Ishikawa (cell line): ENCODE measurements around the gene UGT1A8.

Experiments
- CEBPB ChIP-seq: IDR thresholded peaks from 2 replicates; pipeline ENCODE4 v1.6.1; 2012
- CREB1 ChIP-seq: IDR thresholded peaks from 2 replicates; pipeline ENCODE4 v1.6.1; 2012; ENCODE audit warnings: low read depth
- EGR1 ChIP-seq: IDR thresholded peaks from 2 replicates; pipeline ENCODE4 v1.6.1; 2012
- EP300 ChIP-seq: IDR thresholded peaks from 2 replicates; pipeline ENCODE4 v1.6.1; 2012; ENCODE audit warnings: borderline replicate concordance
- RAD21 ChIP-seq: IDR thresholded peaks from 2 replicates; pipeline ENCODE4 v1.6.1; 2012; ENCODE audit warnings: low read depth
- TAF1 ChIP-seq: IDR thresholded peaks from 2 replicates; pipeline ENCODE4 v1.6.1; 2012; ENCODE audit warnings: low read depth, mild to moderate bottlenecking
- TCF12 ChIP-seq: IDR thresholded peaks from 2 replicates; pipeline ENCODE4 v1.6.1; 2012; ENCODE audit warnings: low read depth
- TEAD4 ChIP-seq: IDR thresholded peaks from 2 replicates; pipeline ENCODE4 v1.6.1; 2012
- USF1 ChIP-seq: IDR thresholded peaks from 2 replicates; pipeline ENCODE4 v1.6.1; 2012
- TF ChIP-seq, protein P1 (sequence below): IDR thresholded peaks from 2 replicates; pipeline ENCODE4 v1.6.1; 2012
- TF ChIP-seq, protein P2 (sequence below): IDR thresholded peaks from 2 replicates; pipeline ENCODE4 v1.6.1; 2012; ENCODE audit warnings: low read depth, mild to moderate bottlenecking

DNA sequence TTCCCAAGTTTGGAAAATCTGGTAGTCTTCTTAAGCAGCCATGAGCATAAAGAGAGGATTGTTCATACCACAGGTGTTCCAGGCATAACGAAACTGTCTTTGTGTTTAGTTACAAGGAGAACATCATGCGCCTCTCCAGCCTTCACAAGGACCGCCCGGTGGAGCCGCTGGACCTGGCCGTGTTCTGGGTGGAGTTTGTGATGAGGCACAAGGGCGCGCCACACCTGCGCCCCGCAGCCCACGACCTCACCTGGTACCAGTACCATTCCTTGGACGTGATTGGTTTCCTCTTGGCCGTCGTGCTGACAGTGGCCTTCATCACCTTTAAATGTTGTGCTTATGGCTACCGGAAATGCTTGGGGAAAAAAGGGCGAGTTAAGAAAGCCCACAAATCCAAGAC lies 154.7 kb downstream of the UGT1A8 start:
- TF ChIP-seq, protein P1, sequence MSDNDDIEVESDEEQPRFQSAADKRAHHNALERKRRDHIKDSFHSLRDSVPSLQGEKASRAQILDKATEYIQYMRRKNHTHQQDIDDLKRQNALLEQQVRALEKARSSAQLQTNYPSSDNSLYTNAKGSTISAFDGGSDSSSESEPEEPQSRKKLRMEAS, result no peak
- TF ChIP-seq EP300 (no peak), CREB1 (no peak), CEBPB (no peak), USF1 (no peak), TCF12 (no peak), TAF1 (no peak), EGR1 (no peak), RAD21 (no peak), TEAD4 (no peak)
- TF ChIP-seq, protein P2, sequence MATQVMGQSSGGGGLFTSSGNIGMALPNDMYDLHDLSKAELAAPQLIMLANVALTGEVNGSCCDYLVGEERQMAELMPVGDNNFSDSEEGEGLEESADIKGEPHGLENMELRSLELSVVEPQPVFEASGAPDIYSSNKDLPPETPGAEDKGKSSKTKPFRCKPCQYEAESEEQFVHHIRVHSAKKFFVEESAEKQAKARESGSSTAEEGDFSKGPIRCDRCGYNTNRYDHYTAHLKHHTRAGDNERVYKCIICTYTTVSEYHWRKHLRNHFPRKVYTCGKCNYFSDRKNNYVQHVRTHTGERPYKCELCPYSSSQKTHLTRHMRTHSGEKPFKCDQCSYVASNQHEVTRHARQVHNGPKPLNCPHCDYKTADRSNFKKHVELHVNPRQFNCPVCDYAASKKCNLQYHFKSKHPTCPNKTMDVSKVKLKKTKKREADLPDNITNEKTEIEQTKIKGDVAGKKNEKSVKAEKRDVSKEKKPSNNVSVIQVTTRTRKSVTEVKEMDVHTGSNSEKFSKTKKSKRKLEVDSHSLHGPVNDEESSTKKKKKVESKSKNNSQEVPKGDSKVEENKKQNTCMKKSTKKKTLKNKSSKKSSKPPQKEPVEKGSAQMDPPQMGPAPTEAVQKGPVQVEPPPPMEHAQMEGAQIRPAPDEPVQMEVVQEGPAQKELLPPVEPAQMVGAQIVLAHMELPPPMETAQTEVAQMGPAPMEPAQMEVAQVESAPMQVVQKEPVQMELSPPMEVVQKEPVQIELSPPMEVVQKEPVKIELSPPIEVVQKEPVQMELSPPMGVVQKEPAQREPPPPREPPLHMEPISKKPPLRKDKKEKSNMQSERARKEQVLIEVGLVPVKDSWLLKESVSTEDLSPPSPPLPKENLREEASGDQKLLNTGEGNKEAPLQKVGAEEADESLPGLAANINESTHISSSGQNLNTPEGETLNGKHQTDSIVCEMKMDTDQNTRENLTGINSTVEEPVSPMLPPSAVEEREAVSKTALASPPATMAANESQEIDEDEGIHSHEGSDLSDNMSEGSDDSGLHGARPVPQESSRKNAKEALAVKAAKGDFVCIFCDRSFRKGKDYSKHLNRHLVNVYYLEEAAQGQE, result no peak
